Measurements from ENCODE around the gene ARFGAP3.

DNA sequence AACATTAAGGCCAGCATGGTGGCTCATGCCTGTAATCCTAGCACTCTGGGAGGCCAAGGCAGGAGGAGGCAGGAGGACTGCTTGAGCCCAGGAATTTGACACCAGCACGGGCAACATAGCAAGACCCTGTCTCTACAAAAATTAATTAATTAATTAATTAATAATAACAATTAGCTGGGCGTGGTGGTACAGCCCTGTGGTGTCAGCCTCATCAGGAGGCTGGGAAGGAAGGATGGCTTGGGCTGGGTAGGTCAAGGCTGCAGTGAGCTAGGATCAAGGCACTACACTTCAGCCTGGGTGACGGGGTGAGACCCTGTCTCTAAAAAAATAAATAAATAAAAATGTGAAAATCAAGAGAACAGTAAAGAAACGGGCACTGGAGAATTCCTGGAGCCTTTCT lies 1.4 kb downstream of the ARFGAP3 start:
- TF ChIP-seq EZH2 (IDR thresholded peaks at IDR 0.05; ENCODE audit: low read depth, unreplicated experiment) (no peak), CREB1 (CRISPR knock-in tag; IDR thresholded peaks at IDR 0.05; ENCODE audit: low read depth) (no peak), EZH2phosphoT487 (IDR thresholded peaks at IDR 0.05; ENCODE audit: unreplicated experiment) (no peak), POLR2AphosphoS5 (IDR thresholded peaks at IDR 0.05; ENCODE audit: low read depth) (no peak), ZNF331 (CRISPR knock-in tag; IDR thresholded peaks at IDR 0.05; ENCODE audit: low read depth) (no peak)
- TF ChIP-seq, protein P1, sequence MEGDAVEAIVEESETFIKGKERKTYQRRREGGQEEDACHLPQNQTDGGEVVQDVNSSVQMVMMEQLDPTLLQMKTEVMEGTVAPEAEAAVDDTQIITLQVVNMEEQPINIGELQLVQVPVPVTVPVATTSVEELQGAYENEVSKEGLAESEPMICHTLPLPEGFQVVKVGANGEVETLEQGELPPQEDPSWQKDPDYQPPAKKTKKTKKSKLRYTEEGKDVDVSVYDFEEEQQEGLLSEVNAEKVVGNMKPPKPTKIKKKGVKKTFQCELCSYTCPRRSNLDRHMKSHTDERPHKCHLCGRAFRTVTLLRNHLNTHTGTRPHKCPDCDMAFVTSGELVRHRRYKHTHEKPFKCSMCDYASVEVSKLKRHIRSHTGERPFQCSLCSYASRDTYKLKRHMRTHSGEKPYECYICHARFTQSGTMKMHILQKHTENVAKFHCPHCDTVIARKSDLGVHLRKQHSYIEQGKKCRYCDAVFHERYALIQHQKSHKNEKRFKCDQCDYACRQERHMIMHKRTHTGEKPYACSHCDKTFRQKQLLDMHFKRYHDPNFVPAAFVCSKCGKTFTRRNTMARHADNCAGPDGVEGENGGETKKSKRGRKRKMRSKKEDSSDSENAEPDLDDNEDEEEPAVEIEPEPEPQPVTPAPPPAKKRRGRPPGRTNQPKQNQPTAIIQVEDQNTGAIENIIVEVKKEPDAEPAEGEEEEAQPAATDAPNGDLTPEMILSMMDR (conservative IDR thresholded peaks at IDR 0.05; ENCODE audit: low read depth in 2 of 2) = no peak
- TF ChIP-seq, protein P2, sequence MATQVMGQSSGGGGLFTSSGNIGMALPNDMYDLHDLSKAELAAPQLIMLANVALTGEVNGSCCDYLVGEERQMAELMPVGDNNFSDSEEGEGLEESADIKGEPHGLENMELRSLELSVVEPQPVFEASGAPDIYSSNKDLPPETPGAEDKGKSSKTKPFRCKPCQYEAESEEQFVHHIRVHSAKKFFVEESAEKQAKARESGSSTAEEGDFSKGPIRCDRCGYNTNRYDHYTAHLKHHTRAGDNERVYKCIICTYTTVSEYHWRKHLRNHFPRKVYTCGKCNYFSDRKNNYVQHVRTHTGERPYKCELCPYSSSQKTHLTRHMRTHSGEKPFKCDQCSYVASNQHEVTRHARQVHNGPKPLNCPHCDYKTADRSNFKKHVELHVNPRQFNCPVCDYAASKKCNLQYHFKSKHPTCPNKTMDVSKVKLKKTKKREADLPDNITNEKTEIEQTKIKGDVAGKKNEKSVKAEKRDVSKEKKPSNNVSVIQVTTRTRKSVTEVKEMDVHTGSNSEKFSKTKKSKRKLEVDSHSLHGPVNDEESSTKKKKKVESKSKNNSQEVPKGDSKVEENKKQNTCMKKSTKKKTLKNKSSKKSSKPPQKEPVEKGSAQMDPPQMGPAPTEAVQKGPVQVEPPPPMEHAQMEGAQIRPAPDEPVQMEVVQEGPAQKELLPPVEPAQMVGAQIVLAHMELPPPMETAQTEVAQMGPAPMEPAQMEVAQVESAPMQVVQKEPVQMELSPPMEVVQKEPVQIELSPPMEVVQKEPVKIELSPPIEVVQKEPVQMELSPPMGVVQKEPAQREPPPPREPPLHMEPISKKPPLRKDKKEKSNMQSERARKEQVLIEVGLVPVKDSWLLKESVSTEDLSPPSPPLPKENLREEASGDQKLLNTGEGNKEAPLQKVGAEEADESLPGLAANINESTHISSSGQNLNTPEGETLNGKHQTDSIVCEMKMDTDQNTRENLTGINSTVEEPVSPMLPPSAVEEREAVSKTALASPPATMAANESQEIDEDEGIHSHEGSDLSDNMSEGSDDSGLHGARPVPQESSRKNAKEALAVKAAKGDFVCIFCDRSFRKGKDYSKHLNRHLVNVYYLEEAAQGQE (IDR thresholded peaks at IDR 0.05; ENCODE audit: unreplicated experiment) = no peak
- TF ChIP-seq, protein P3, sequence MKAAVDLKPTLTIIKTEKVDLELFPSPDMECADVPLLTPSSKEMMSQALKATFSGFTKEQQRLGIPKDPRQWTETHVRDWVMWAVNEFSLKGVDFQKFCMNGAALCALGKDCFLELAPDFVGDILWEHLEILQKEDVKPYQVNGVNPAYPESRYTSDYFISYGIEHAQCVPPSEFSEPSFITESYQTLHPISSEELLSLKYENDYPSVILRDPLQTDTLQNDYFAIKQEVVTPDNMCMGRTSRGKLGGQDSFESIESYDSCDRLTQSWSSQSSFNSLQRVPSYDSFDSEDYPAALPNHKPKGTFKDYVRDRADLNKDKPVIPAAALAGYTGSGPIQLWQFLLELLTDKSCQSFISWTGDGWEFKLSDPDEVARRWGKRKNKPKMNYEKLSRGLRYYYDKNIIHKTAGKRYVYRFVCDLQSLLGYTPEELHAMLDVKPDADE (IDR thresholded peaks at IDR 0.05) = no peak

All from GM23338 (cell line).